ENCODE measurements around the gene FASLG. TPM values are rescaled to one million over a fixed set of nuclear protein-coding genes. Genes with fewer than 3 reads are reported as not detected.

Gene FASLG
- total and polyA plus RNA-seq, 10 donors = 0.44 to 7.1 (median 2.9) TPM

GRCh38 chr1:172697534-172698002 lies 38.7 kb downstream of the FASLG start:
- Histone ChIP-seq H3K4me3 (no peak overlapping the region), H3K36me3 (no peaks in the 10 kb centered on the region), H3K27ac (peak overlapping the region; percentile 10 to 88 (median 66)), H3K9me3 (no peaks in the 10 kb centered on the region), H3K4me1 (peaks cover 21 to 61% (median 40%) of the 10 kb centered on the region in 6 donors), H3K27me3 (replicated peaks in 1 of 7) (no peaks in the 10 kb centered on the region)
- WGBS, 5 donors = 9 to 23% (median 16%) methylated on average over 4 of the region's 4 CpGs
- TF ChIP-seq CTCF (IDR thresholded peaks at IDR 0.05 in 8 of 11, conservative IDR thresholded peaks at IDR 0.05 in 3 of 11) = no peak
- TF ChIP-seq POLR2AphosphoS5 (IDR thresholded peaks at IDR 0.05) = no peak
- no peak for TF ChIP-seq POLR2A (IDR thresholded peaks at IDR 0.05)
- no peak for DNase-seq
- intact Hi-C loops (cut with DNase I; ENCODE audit: low total_unique reads) = no loop called here

GRCh38 chr1:172698224-172698623 lies 39.3 kb downstream of the FASLG start:
- Histone ChIP-seq H3K4me1 (peaks cover 21 to 66% (median 40%) of the 10 kb centered on the region in 6 donors), H3K4me3 (no peak overlapping the region), H3K27me3 (replicated peaks in 1 of 7) (no peaks in the 10 kb centered on the region), H3K36me3 (no peaks in the 10 kb centered on the region), H3K9me3 (no peaks in the 10 kb centered on the region), H3K27ac (peak overlapping the region; percentile 10 to 88 (median 66))
- TF ChIP-seq POLR2AphosphoS5 (IDR thresholded peaks at IDR 0.05) (no peak), POLR2A (IDR thresholded peaks at IDR 0.05) (no peak), CTCF (IDR thresholded peaks at IDR 0.05 in 8 of 11, conservative IDR thresholded peaks at IDR 0.05 in 3 of 11) (no peak)
- 74 to 82% (median 76%) methylated on average over 2 of the region's 2 CpGs for WGBS, 5 donors
- intact Hi-C loops (cut with DNase I; ENCODE audit: low total_unique reads) = no loop called here
- DNase-seq = no peak

- no peak for TF ChIP-seq POLR2A (IDR thresholded peaks at IDR 0.05)
- TF ChIP-seq POLR2AphosphoS5 (IDR thresholded peaks at IDR 0.05) = no peak
- TF ChIP-seq CTCF (IDR thresholded peaks at IDR 0.05 in 8 of 11, conservative IDR thresholded peaks at IDR 0.05 in 3 of 11) = no peak
- Histone ChIP-seq H3K4me3 (no peak overlapping the region), H3K27me3 (replicated peaks in 1 of 7) (no peaks in the 10 kb centered on the region), H3K36me3 (no peaks in the 10 kb centered on the region), H3K9me3 (no peaks in the 10 kb centered on the region), H3K4me1 (peaks cover 24 to 74% (median 47%) of the 10 kb centered on the region in 6 donors), H3K27ac (peak overlapping the region; percentile 10 to 88 (median 66))
- intact Hi-C loops (cut with DNase I; ENCODE audit: low total_unique reads) = no loop called here
- DNase-seq = peak; percentile 74
- 11 to 22% (median 16%) methylated on average over 3 of the region's 3 CpGs for WGBS, 5 donors
Measured at GRCh38 chr1:172699111-172699510, 40.2 kb downstream of the FASLG start.

GRCh38 chr1:172699695-172700227 lies 40.9 kb downstream of the FASLG start:
- no peaks in the 10 kb centered on the region for H3K9me3 ChIP-seq
- no peak overlapping the region for H3K4me3 ChIP-seq
- no peaks in the 10 kb centered on the region for H3K36me3 ChIP-seq
- no peaks in the 10 kb centered on the region for H3K27me3 ChIP-seq (replicated peaks in 1 of 7)
- DNase-seq = no peak
- H3K27ac ChIP-seq = peak overlapping the region in 6 of 8 donors; percentile 3 to 88 (median 58)
- 58 to 69% (median 61%) methylated on average over 4 of the region's 4 CpGs for WGBS, 5 donors
- H3K4me1 ChIP-seq = peaks cover 28 to 81% (median 54%) of the 10 kb centered on the region in 6 donors
- intact Hi-C loops (cut with DNase I; ENCODE audit: low total_unique reads) = no loop called here
- TF ChIP-seq POLR2A (IDR thresholded peaks at IDR 0.05) (no peak), CTCF (IDR thresholded peaks at IDR 0.05 in 8 of 11, conservative IDR thresholded peaks at IDR 0.05 in 3 of 11) (no peak), POLR2AphosphoS5 (IDR thresholded peaks at IDR 0.05) (no peak)
